Tibial nerve (tissue), 4 donors: Measurements from ENCODE around the gene CBX6. TPM values are rescaled to one million over a fixed set of nuclear protein-coding genes. Genes with fewer than 3 reads are reported as not detected.

Experiments
- DNase-seq, 2 donors: peaks; one replicate each; pipeline ENCODE4 v3.0.0-alpha.2; 2019; ENCODE audit warnings: low spot score in 2 of 2
- H3K27ac ChIP-seq, 4 donors: fragments of 200-600 bp; sonication (generic) in 3 of 4; one replicate each; pipeline ENCODE4 v1.5.1; 2017 to 2019; ENCODE audit warnings: mild to moderate bottlenecking in 1 of 4
- H3K27me3 ChIP-seq, 2 donors: fragments of 200-600 bp; sonication (generic) in 1 of 2; one replicate each; pipeline versions ENCODE4 v1.5.1 to v1.6.0; 2017 to 2019
- H3K36me3 ChIP-seq, 3 donors: fragments of 200-600 bp; sonication (generic); one replicate each; pipeline ENCODE4 v1.5.1; 2018 to 2019
- H3K4me1 ChIP-seq, 4 donors: fragments of 200-600 bp; sonication (generic) in 3 of 4; one replicate each; pipeline ENCODE4 v1.5.1; 2017 to 2019
- H3K4me3 ChIP-seq, 4 donors: fragments of 200-600 bp; sonication (generic) in 3 of 4; one replicate each; pipeline ENCODE4 v1.5.1; 2017 to 2019; ENCODE audit warnings: mild to moderate bottlenecking in 1 of 4, moderate library complexity in 1 of 4
- H3K9me3 ChIP-seq, 4 donors: fragments of 200-600 bp; sonication (generic) in 3 of 4; one replicate each; pipeline ENCODE4 v1.5.1; 2017 to 2019
- CTCF ChIP-seq, 5 experiments: fragments of 200-600 bp in 3 of 5; fragments of 450-650 bp in 2 of 5; sonication (generic) in 3 of 5; IDR thresholded peaks; one replicate each; pipeline ENCODE4 v1.5.1; 2016 to 2019; ENCODE audit warnings: antibody characterized with exemption in 5 of 5, mild to moderate bottlenecking in 3 of 5, moderate library complexity in 2 of 5
- EP300 ChIP-seq, 2 donors: sonication (generic); formaldehyde crosslinking; IDR thresholded peaks; one replicate each; pipeline ENCODE4 v1.6.1; 2017; ENCODE audit warnings: antibody characterized with exemption in 2 of 2, mild to moderate bottlenecking in 1 of 2
- POLR2A ChIP-seq, 2 donors: fragments of 450-650 bp; IDR thresholded peaks; one replicate each; pipeline ENCODE4 v1.6.1; 2017; ENCODE audit warnings: antibody characterized with exemption in 2 of 2, mild to moderate bottlenecking in 2 of 2, moderate library complexity in 2 of 2
- WGBS, 2 donors: methylation state at CpG; one replicate each; pipeline ENCODE4 v1.1.5; 2018; 5-methylcytosine and 5-hydroxymethylcytosine counted together
- total RNA-seq, 4 donors: library from RNA; depleted of rRNA; stranded (reverse); fragments of >200 nt; gene quantifications; one replicate each; pipeline ENCODE4 v1.1.0, GENCODE V29; 2016

Gene CBX6
- total RNA-seq, 4 donors from 2014 or later: 50.0 to 78.0 (median 56.8) TPM

DNA sequence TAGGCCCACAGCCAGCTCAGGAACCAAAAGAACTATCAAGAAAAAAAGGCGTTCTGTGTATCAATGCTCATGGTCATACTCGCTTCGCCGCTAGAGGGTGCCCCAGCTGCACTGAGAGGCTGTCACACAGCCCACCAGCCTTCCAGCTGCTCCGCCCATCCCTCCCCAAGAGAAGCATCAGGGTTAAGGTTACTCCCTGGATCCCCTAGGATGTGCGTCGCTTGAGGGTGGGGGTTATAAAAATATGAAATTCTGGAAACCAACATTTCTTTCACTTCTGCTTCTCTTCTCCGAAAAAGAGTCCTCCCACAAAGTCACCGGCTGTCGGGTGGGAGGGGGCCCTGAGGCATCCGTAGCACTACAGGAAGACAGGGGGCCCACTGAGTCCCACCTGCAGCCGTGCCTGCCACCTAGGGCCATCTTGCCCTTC lies 1.7 kb downstream of the CBX6 start:
- TF ChIP-seq CTCF (IDR thresholded peaks at IDR 0.05): peak; percentile 82 to 91 (median 90)
- no peak for TF ChIP-seq POLR2A (IDR thresholded peaks at IDR 0.05)
- TF ChIP-seq EP300 (IDR thresholded peaks at IDR 0.05): peak in 1 of 2 donors; percentile 46
- DNase-seq: peak; percentile 87 to 98

GRCh38 chr22:38869663-38870062 lies 2.4 kb downstream of the CBX6 start:
- TF ChIP-seq POLR2A (IDR thresholded peaks at IDR 0.05): no peak
- TF ChIP-seq CTCF (IDR thresholded peaks at IDR 0.05): no peak
- no peak for TF ChIP-seq EP300 (IDR thresholded peaks at IDR 0.05)
- WGBS, 2 donors: 81% methylated on average over 3 of the region's 3 CpGs
- H3K4me3 ChIP-seq: no peak overlapping the region
- H3K36me3 ChIP-seq: peaks cover 0 to 37% (median 15%) of the 10 kb centered on the region in 3 donors
- peak overlapping the region in 3 of 4 donors; percentile 23 to 96 (median 94) for H3K27ac ChIP-seq
- DNase-seq: no peak
- no peaks in the 10 kb centered on the region for H3K27me3 ChIP-seq
- peaks cover 0 to 71% (median 44%) of the 10 kb centered on the region in 4 donors for H3K4me1 ChIP-seq
- H3K9me3 ChIP-seq: no peaks in the 10 kb centered on the region

More for the DNA sequence above, 1.7 kb downstream of the CBX6 start:
- Histone ChIP-seq H3K9me3 (no peaks in the 10 kb centered on the region), H3K4me3 (peak overlapping the region; percentile 68 to 84 (median 72)), H3K4me1 (peaks cover 0 to 64% (median 37%) of the 10 kb centered on the region in 4 donors), H3K36me3 (peaks cover 0 to 34% (median 15%) of the 10 kb centered on the region in 3 donors), H3K27ac (peak overlapping the region; percentile 47 to 96 (median 90)), H3K27me3 (no peaks in the 10 kb centered on the region)
- WGBS, 2 donors: 2 to 4% methylated on average over 12 of the region's 12 CpGs

DNA sequence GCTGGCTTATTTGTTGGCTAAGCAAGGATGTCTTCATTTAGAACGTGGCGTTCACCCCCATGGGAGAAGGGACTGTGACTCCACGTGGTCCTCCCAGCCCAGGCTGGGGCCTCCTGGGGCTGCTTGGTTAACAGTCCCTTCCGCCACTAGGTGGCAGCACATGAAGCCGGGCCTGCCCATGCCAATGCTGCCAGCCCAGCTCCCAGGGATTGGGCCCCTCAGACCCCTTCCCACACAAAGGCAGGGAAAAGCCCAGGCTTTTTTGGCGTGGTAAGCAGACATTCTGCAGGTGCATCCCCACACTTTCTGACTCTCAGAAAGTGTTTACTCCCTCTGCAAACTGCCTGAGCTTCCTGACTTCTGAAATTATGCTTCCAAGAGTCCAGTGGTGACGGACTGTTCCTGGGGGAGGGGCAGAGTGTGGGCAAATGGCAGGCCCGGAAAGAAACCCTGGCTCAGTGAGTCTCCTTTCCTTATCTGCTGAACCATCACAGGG lies 3.1 kb downstream of the CBX6 start:
- Histone ChIP-seq H3K9me3 (no peaks in the 10 kb centered on the region), H3K4me1 (peaks cover 0 to 78% (median 50%) of the 10 kb centered on the region in 4 donors), H3K36me3 (peaks cover 0 to 37% (median 15%) of the 10 kb centered on the region in 3 donors), H3K4me3 (no peak overlapping the region), H3K27ac (peak overlapping the region in 1 of 4 donors; percentile 47), H3K27me3 (no peaks in the 10 kb centered on the region)
- DNase-seq: peak; percentile 72 to 74
- WGBS, 2 donors: 11 to 13% methylated on average over 7 to 8 of the region's 8 CpGs
- TF ChIP-seq CTCF (IDR thresholded peaks at IDR 0.05) (peak; percentile 88 to 91 (median 90)), POLR2A (IDR thresholded peaks at IDR 0.05) (no peak)

GRCh38 chr22:38868286-38868721 lies 3.7 kb downstream of the CBX6 start:
- Histone ChIP-seq H3K4me3 (no peak overlapping the region), H3K27ac (no peak overlapping the region), H3K9me3 (no peaks in the 10 kb centered on the region), H3K36me3 (peaks cover 0 to 37% (median 15%) of the 10 kb centered on the region in 3 donors), H3K27me3 (no peaks in the 10 kb centered on the region), H3K4me1 (peaks cover 0 to 81% (median 51%) of the 10 kb centered on the region in 4 donors)
- DNase-seq: no peak
- WGBS, 2 donors: 84 to 87% methylated on average over 8 of the region's 8 CpGs
- TF ChIP-seq POLR2A (IDR thresholded peaks at IDR 0.05) (no peak), CTCF (IDR thresholded peaks at IDR 0.05) (no peak), EP300 (IDR thresholded peaks at IDR 0.05) (no peak)

DNA sequence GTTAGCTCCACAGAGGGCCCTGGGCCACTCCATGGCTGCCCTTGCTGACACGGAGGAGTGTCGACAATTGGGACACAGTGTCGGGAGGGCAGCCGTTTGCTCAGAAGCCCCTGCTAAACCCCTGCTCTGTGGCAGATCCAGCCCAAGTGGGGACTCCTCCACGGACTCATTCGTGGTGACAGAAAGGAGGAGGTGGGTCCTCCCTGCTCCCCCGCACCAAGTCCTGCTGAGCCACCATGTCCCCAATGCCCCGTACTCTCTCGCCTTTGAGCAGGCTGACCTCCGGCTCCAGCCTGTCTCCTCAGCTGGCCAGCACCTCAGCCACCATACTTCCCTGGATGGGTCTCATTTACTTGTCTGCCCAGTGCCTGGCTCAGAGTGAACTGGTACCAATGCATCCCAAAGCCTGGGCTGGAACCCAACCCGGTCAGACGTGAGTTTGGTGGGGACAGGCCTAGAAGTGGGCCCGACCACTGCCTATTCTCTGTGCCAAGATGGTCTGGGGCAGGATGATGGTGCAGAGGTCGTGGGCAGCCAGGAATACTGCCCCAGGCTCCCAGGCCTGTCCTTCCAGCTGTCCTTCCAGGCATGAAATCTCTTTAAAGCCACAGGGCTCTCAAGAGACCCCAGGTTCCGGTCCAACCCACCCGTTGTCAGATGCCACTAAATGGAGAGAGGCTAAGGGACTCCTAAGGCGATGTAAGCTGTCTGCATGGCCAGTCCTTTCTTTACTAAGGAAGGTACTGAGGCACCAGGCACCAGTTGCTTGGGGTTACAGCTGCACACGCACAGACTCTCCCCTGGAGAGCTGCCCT lies 4.3 kb downstream of the CBX6 start:
- Histone ChIP-seq H3K36me3 (peaks cover 0 to 37% (median 15%) of the 10 kb centered on the region in 3 donors), H3K27me3 (no peaks in the 10 kb centered on the region), H3K4me1 (peaks cover 0 to 84% (median 56%) of the 10 kb centered on the region in 4 donors), H3K27ac (no peak overlapping the region), H3K4me3 (no peak overlapping the region), H3K9me3 (no peaks in the 10 kb centered on the region)
- TF ChIP-seq EP300 (IDR thresholded peaks at IDR 0.05) (no peak), POLR2A (IDR thresholded peaks at IDR 0.05) (no peak), CTCF (IDR thresholded peaks at IDR 0.05) (no peak)
- 84 to 89% methylated on average over 16 to 18 of the region's 18 CpGs for WGBS, 2 donors
- DNase-seq: no peak
